Measurements from ENCODE around the gene ATXN10. TPM values are rescaled to one million over a fixed set of nuclear protein-coding genes. Genes with fewer than 3 reads are reported as not detected.
A peak's percentile ranks its signal among the peaks of the same experiment; 100 is the strongest.

Gene ATXN10
- total and polyA plus RNA-seq, 2 experiments from 2014 or later = 109 to 216 TPM

GRCh38 chr22:45775062-45775461 is 103.4 kb downstream of the ATXN10 start:
- Histone ChIP-seq H3K9ac (no peak overlapping the region), H3K79me2 (ENCODE audit: insufficient read depth) (peaks cover 98% of the 10 kb centered on the region), H4K20me1 (ENCODE audit: insufficient read depth) (0 out of 2 replicates have a peak, but pooled peaks cover 4% of the 10 kb centered on the region), H3K4me1 (ENCODE audit: insufficient read depth) (peaks cover 11% of the 10 kb centered on the region; the same call in 1 of the 2 replicates), H3K27ac (no peak overlapping the region), H3K9me3 (ENCODE audit: low read depth) (no peaks in the 10 kb centered on the region), H3F3A (ENCODE audit: insufficient read depth) (peaks cover 22% of the 10 kb centered on the region), H3K27me3 (replicated peaks; ENCODE audit: insufficient read depth) (no peaks in the 10 kb centered on the region), H2AFZ (no peak overlapping the region), H3K4me3 (no peak overlapping the region), H3K36me3 (ENCODE audit: low read depth) (peaks cover 5% of the 10 kb centered on the region; the same call in 1 of the 2 replicates), H3K9me2 (ENCODE audit: insufficient read depth) (no peaks in the 10 kb centered on the region), H3K4me2 (ENCODE audit: unreplicated experiment) (no peak overlapping the region)
- in situ Hi-C loops (cut with MboI) = no loop called here
- DNase-seq = no peak
- WGBS, 2 experiments (ENCODE audit: low coverage in 1 of 2, low lambda C conversion rate in 2 of 2, missing lambda C conversion rate in 2 of 2) = 32 to 47% methylated on average over 1 of the region's 1 CpG
- TF ChIP-seq EZH2phosphoT487 (IDR thresholded peaks at IDR 0.05; ENCODE audit: insufficient read depth, low read depth) (no peak), EZH2 (IDR thresholded peaks at IDR 0.05; ENCODE audit: insufficient read depth, poor library complexity, severe bottlenecking) (no peak)

GRCh38 chr22:45775569-45776312 is 104.1 kb downstream of the ATXN10 start:
- Histone ChIP-seq H3K9ac (no peak overlapping the region), H3K4me2 (ENCODE audit: unreplicated experiment) (no peak overlapping the region), H3K36me3 (ENCODE audit: low read depth) (peaks cover 4% of the 10 kb centered on the region; the same call in 1 of the 2 replicates), H3K4me3 (no peak overlapping the region), H2AFZ (no peak overlapping the region), H3K27ac (no peak overlapping the region), H3K79me2 (ENCODE audit: insufficient read depth) (peaks cover 98% of the 10 kb centered on the region), H3K9me2 (ENCODE audit: insufficient read depth) (no peaks in the 10 kb centered on the region), H3K27me3 (replicated peaks; ENCODE audit: insufficient read depth) (no peaks in the 10 kb centered on the region), H3K9me3 (ENCODE audit: low read depth) (no peaks in the 10 kb centered on the region), H3F3A (ENCODE audit: insufficient read depth) (peaks cover 22% of the 10 kb centered on the region), H3K4me1 (ENCODE audit: insufficient read depth) (peaks cover 11% of the 10 kb centered on the region; the same call in 1 of the 2 replicates), H4K20me1 (ENCODE audit: insufficient read depth) (0 out of 2 replicates have a peak, but pooled peaks cover 4% of the 10 kb centered on the region)
- in situ Hi-C loops (cut with MboI) = no loop called here
- 59 to 60% methylated on average over 14 of the region's 14 CpGs for WGBS, 2 experiments (ENCODE audit: low coverage in 1 of 2, low lambda C conversion rate in 2 of 2, missing lambda C conversion rate in 2 of 2)
- TF ChIP-seq EZH2 (IDR thresholded peaks at IDR 0.05; ENCODE audit: insufficient read depth, poor library complexity, severe bottlenecking) = no peak
- DNase-seq = no peak

- Histone ChIP-seq H3K9me3 (ENCODE audit: low read depth) (no peaks in the 10 kb centered on the region), H3F3A (ENCODE audit: insufficient read depth) (peaks cover 22% of the 10 kb centered on the region), H3K27me3 (replicated peaks; ENCODE audit: insufficient read depth) (no peaks in the 10 kb centered on the region), H3K4me2 (ENCODE audit: unreplicated experiment) (no peak overlapping the region), H3K9me2 (ENCODE audit: insufficient read depth) (no peaks in the 10 kb centered on the region), H3K36me3 (ENCODE audit: low read depth) (no peaks in the 10 kb centered on the region; the same call in 1 of the 2 replicates), H2AFZ (no peak overlapping the region), H3K9ac (no peak overlapping the region), H3K4me3 (no peak overlapping the region), H3K4me1 (ENCODE audit: insufficient read depth) (peaks cover 11% of the 10 kb centered on the region; the same call in 1 of the 2 replicates), H4K20me1 (ENCODE audit: insufficient read depth) (0 out of 2 replicates have a peak, but pooled peaks cover 4% of the 10 kb centered on the region), H3K79me2 (ENCODE audit: insufficient read depth) (peaks cover 96% of the 10 kb centered on the region), H3K27ac (no peak overlapping the region)
- in situ Hi-C loops (cut with MboI) = no loop called here
- 96 to 100% methylated on average over 2 of the region's 2 CpGs for WGBS, 2 experiments (ENCODE audit: low coverage in 1 of 2, low lambda C conversion rate in 2 of 2, missing lambda C conversion rate in 2 of 2)
- TF ChIP-seq EZH2phosphoT487 (IDR thresholded peaks at IDR 0.05; ENCODE audit: insufficient read depth, low read depth) = no peak
- TF ChIP-seq EZH2 (IDR thresholded peaks at IDR 0.05; ENCODE audit: insufficient read depth, poor library complexity, severe bottlenecking) = no peak
- DNase-seq = no peak
Measured at GRCh38 chr22:45776313-45776585, 104.6 kb downstream of the ATXN10 start.

- Histone ChIP-seq H3K36me3 (ENCODE audit: low read depth) (no peaks in the 10 kb centered on the region; the same call in 1 of the 2 replicates), H3K4me3 (no peak overlapping the region), H3K79me2 (ENCODE audit: insufficient read depth) (peaks cover 96% of the 10 kb centered on the region), H3K9me2 (ENCODE audit: insufficient read depth) (no peaks in the 10 kb centered on the region), H2AFZ (no peak overlapping the region), H3K4me1 (ENCODE audit: insufficient read depth) (peaks cover 11% of the 10 kb centered on the region; the same call in 1 of the 2 replicates), H3K4me2 (ENCODE audit: unreplicated experiment) (no peak overlapping the region), H3K9ac (no peak overlapping the region), H3K9me3 (ENCODE audit: low read depth) (no peaks in the 10 kb centered on the region), H4K20me1 (ENCODE audit: insufficient read depth) (0 out of 2 replicates have a peak, but pooled peaks cover 4% of the 10 kb centered on the region), H3F3A (ENCODE audit: insufficient read depth) (peaks cover 22% of the 10 kb centered on the region), H3K27ac (no peak overlapping the region), H3K27me3 (replicated peaks; ENCODE audit: insufficient read depth) (no peaks in the 10 kb centered on the region)
- in situ Hi-C loops (cut with MboI) = no loop called here
- TF ChIP-seq EZH2 (IDR thresholded peaks at IDR 0.05; ENCODE audit: insufficient read depth, poor library complexity, severe bottlenecking) (no peak), EZH2phosphoT487 (IDR thresholded peaks at IDR 0.05; ENCODE audit: insufficient read depth, low read depth) (no peak)
- 83% methylated on average over 6 of the region's 6 CpGs for WGBS, 2 experiments (ENCODE audit: low coverage in 1 of 2, low lambda C conversion rate in 2 of 2, missing lambda C conversion rate in 2 of 2)
- peak; percentile 45 for DNase-seq
Measured at GRCh38 chr22:45777046-45777851, 105.6 kb downstream of the ATXN10 start.
